SK-N-DZ (cell line): ENCODE results near the gene POLR3K.

ENCODE experiments used
- DNase-seq: peaks from one replicate; pipeline ENCODE4 v3.0.0-alpha.2; 2015; ENCODE audit warnings: low spot score

The POLR3K gene

DNA sequence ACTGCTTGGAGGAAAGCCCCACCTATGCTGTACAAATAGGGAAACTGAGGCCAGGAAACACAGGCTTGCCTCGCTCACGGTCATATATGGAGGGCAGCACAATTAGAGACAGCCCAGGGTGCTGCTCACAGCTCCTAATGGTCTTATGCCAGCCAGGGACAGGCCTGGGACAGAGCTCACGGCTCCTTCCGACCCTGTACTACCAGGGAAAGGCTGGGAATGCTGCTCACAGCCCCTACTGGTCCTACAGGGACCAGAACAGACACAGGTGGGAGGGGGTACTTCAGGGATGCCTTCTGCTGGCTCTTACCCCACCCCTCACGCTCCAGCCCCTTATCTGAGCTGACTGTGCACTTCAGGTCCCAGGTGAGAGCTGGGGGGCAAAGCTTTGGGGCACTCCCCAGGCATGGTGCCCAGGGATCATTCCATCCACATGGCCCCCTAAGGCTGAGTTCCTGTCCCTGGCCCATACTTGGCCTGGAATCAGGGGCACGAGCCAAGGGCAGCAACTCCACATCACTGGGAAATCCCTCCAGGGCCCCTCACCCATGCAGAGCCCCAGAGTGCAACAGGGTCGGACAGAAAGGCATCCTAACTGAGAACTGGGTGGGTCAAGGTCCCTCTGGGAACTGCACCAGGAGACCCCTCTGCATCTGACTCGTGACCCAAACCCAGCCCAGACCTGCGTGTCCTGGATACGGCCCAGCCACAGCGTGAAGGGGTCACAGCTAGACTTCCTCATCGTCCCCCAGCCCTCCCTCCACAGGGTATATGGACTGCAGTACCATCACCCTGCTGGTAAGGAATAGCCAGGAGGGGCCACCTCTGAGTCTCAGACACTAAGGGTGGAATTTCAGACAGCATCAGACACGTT, 13.1 kb upstream of the POLR3K start:
- DNase-seq: no peak

DNA sequence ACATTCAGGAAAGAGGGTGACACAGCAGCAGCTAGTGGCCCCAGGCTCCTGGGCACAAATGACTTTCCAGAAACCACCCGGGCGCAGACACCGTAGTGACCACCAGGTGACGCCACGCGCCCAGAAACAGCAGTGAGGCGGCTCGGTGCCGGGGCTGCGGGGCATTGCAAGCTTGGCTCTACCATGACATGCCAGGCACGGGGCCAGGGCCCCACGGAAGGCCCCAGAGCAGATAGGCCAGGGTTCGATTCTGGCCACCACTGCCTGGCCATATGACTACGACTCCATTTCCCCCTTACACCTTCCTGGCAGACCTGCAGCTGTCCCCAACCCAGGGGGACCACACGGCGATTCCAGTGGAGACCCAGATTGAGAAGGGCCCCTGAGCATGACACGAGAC, 12.3 kb upstream of the POLR3K start:
- DNase-seq: peak; percentile 74

DNA sequence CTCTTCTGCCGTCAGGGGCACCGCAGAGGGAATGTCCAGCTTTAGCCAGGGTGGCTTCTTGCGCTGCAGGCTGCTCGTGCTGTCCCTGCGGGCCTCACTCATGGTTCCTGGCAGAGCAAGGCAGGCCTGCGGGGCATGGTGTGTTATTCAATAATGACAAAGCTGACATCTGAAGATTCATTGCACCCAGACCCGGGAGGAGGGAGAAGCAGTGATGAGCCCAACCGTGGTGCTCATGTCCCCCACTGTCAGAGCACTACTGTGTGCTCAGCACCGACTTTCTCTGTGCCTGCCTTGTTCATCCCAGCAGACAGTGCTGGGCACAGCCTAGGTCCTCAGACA, 11.5 kb upstream of the POLR3K start:
- DNase-seq: no peak

DNA sequence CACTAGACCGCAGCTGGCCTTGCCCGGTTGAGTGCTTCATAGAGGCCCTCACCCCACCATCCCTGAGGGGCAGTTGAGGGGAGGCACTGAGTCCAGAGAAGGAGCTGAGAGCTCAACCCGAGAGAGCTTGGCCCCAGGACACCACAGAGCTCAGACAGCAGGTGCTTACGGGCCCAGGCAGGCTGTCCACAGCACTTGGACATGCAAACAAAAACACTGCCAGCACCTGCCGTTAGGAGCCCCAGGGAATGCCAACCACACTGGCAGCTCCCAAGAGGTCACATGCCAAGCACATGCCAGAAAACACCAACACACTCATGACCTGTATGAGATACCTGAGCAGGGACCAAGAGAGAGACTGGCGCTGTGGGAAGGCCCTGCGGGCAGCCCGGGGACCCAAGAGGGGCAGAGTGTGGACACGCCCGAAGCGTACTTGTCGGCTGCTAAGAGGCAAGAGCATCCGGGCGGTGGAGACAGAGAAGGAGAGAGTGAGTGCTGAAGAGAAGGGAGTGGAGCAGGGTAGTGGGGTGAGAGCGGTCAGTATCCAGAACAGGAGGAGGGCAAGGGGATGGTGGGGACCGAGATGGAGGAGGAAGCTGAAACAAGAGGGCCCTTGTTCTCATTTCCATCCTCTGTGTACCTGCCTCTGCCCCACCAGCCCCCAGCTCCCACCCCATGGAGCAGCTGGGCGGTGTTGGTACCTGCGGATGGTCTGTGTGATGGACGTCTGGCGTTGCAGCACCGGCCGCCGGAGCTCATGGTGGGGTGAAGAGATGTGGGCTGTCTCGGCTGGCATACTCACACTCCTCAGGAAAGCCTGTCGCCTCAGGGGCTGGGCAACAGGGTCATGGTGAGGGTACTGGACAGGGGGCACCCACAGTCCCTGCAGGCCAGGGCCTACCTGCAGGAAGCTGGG, 10.8 kb upstream of the POLR3K start:
- DNase-seq: no peak

DNA sequence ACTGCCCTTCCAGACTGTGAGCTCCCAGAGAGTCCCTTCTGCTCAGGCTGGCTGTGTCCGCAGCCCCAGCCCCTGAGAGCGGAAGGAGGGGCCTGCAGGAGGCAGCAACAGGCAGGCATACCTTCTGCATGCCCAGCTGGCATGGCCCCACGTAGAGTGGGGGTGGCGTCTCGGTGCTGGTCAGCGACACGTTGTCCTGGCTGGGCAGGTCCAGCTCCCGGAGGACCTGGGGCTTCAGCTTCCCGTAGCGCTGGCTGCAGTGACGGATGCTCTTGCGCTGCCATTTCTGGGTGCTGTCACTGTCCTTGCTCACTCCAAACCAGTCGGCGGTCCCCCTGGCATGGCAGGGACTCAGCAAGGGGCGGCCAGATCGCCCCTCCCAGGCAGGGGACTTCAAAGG, 10.1 kb upstream of the POLR3K start:
- DNase-seq: no peak

DNA sequence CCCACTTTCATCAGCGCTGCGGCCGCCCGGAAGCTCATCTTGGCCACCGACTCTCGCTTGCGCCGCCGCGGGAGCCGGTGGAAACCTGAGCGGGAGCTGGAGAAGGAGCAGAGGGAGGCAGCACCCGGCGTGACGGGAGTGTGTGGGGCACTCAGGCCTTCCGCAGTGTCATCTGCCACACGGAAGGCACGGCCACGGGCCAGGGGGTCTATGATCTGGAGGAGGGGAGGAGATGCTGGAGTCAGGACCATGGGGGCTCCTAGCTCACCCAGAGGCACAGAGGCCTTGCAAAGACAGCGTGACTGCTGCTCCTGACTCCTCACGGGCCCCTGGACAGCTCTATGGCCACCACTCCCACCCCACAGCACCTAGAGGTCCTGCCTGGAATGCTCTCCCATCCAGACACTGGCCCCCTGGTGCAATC, 9.6 kb upstream of the POLR3K start:
- DNase-seq: no peak

DNA sequence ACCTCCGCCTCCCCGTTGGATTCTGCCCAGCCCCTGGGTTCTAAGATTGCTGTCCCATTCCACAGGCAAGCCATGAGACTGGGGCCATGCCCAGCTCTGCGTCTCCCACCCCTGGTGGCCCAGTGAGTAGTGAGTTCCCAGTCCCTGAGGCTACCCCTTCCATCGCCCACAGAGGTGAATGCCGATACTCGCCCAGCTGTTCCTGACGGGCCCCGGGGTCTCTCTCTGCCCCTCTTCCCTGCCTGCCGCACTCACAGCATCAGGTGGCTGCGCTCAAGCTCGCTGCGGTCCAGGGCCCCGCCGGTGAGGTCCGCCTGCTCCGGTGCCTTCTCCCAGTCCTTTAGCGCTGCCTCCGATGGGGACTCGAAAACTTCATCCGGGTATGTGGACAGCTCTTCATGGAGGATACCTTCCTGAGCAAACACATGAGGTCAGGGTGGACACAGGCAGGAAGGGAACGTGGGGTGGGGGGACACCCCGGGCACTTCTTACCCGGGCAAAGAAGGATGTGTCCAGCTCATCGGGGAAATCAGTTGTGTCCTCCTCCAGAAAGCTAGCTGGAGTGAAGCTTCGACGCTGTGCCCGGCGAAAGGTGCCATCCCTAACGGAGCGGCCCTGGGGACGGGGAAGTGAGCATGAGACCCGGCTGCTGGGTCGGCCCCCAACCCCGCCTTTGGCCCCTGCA, 9.0 kb upstream of the POLR3K start:
- no peak for DNase-seq

DNA sequence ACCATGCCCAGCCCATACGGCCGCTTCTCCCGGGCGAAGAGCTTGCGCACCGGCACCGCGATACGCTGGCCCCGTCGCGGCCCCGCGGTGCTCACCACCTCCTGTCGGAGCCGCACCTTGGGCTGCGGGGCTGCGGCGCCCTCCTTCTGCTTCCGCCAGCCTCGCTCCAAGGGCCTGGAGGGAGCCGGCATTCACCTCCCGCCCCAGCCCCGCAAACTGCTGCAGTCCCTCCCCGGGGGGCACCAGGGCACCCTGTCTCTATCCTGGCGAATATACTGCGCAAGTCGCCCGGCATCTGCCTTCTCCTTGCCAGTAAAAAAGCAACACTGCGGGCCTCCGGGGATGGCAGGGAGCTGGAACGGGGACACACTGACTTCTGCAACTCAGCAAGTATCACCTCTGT, 8.5 kb upstream of the POLR3K start:
- no peak for DNase-seq

DNA sequence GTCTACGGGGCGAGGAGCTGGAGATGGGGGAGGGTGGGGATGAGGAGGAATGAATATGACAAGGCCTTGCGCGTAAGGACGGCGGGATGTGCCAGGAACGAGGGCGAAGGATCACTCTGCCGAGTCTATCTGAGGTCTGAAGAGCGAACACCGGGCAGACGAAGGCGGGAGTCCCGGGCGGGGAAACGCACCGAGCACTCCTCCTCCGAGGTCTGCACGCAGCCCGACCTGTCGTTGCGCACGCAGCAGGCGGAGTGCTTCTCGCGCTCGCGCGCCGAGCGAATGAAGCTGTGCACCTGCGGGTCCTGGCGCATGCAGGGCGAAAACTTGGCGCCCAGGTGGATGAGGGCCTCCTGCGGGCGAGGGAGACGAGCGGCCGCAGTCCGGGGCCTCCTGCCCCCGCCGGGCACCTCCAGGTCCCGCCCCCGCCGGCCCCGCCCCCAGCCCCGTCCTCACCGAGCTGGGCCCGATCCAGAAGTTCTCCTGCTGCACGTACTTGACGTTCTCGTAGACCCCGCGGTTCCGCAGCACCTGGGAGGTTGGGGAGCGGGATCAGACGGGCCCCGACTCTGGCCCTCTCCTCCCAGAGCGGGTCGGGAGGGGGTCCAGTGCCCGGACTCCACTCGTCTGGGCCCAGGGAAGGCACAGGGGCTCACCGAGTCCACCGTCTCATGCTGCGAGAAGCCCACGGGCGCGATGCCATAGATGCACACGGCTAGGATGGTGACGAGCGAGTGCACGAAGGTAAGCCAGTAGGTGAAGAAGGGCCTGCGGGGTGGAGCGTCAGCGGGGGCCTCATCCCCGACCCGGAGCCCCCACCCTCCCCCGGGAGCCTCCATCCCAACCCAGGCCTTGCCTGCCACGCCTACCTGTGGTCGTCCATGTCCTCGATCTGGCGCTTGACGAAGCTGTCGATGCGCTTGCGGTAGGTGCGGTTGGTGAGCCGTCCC, 7.8 kb upstream of the POLR3K start:
- DNase-seq: no peak

DNA sequence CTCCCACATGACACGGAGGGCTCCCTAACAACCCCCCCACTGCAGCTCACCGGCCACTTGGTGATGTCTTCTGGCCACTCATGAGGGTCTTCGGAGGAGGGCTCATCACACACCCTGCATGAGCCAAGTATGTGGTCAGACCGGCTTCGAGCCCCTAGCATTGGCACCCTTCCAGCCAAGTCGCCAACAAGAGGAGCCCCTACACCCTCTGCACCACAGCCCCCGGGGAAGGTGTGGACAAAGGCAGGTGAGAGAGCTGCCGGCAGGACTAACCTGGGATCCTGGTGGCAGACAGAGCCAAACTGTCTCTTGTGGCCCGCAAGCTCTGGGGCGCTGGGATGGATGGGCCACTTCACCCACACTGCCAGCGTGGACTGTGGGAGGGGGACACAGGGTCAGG, 6.8 kb upstream of the POLR3K start:
- no peak for DNase-seq

DNA sequence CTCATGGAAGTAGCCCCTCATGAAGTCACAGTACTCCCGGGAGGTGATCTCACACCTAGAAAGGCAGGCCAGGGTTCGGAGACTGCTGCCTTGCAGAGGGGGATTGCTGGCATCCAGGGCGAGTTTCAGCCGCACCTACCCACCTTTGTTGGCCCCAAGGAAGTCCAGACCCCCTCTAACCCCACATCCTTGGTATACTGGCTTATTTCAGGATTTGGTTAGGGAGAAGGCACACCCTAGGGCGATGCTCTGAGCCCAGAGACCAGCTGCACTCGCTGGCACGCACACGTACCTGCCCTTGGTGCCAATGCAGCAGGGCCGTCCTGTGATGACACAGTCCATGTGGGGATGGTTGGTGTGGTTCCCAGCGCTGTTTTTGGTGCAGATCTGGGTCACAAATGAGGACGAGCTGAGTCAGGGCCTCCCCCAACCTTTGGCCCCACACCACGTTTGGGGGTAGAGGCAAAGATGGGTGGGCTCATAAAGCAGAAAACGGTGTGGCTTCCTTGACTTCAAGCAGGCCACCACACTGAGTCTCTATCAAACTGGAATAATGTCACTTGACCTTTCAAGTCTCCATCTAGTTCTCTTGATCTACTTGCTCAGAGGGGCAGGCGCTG, 6.1 kb upstream of the POLR3K start:
- DNase-seq: no peak

DNA sequence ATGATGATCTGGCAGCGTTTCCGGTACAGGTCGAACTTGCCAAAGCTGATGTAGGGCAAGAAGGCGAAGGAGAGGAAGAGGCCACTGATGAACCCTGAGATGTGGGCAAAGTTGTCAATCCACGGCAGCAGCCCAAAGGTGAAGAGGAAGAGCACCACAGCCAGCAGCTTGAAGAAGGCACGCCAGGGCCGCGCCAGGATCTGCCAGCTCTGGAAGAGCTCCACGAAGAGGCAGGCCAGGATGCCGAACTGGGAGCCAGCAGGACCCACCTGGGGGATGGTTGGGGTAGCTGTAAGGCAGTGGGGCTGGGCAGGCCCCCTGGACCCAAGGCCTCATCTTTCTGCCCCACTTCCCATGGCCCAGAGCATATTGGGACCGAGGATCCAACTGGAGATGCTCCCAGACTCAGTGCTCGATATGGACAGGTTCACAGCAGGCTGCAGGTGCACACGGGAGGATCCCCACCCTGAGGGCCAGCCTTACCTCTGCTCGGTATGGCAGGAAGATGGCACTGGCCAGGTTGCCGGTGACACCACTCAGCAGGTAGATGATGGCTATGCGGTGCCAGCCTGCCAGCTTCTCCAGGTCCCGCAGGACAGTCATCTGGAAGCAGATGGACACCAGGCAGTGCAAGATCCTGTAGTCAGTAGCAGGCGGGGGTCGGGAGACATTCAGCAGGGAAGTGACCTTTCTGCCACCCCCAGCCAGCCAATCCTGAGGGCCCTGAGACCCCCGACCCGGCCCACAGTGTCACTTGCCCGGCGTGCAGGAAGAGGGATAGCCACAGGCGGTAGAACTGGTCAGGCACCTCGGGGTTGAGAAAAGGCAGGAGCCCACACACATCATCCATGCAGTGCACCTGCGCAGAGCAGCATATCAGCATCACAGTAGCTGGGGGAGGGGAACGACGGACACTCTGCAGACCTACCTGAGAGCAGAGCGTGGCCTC, 5.4 kb upstream of the POLR3K start:
- no peak for DNase-seq

DNA sequence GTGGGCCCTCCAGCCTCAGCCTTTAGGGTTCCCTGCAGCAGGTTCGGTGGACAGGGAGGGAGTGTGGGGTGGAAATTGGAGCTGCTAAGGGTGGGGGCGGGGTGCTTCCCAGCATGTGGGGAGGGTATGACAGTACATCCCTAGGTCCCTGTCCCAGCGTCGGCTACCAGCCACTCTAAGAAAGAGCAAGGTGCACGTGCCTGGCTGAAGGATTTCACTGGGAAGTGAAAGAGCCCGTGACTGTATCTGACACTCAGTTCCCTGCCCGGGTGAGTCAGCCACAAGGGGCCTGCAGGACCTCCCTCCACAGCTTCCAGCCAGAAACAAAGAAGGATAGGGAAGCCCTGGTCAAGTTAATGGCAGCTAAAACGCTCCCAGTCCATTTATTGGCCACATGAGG, 4.3 kb upstream of the POLR3K start:
- DNase-seq: no peak

DNA sequence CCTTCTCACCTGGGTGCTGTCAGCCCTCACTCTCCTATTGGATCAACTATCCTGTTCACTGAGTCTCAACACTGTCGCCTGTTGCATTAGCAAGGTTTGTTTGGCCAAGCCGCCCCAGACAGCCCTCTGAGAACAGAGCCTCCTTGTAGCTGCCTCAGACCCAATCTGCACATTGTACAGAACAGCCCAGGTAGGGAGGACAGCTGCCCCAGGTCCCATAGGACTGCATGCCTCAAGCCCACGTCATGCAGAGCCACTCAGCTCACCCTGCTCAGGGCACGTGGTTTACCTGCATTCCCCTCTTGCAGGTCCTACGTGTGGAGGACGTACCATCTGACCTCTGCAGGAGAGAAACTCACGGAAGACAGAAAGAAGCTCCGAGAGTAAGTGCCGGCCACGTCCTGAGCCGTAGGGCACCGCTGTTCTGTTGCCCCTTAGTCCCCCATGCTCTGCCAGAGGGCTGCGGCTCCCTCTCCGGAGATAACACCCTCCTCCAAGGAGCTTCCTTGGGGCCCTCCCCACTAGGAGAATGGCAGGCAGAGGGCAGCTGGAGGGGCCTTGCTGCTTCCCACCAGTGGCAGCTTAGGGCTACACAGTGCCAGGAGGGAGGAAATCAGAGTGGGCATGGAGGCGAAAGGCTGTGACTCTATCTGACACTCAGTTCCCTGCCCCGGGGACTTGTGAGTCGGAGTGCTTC, 3.0 kb upstream of the POLR3K start:
- DNase-seq: no peak

DNA sequence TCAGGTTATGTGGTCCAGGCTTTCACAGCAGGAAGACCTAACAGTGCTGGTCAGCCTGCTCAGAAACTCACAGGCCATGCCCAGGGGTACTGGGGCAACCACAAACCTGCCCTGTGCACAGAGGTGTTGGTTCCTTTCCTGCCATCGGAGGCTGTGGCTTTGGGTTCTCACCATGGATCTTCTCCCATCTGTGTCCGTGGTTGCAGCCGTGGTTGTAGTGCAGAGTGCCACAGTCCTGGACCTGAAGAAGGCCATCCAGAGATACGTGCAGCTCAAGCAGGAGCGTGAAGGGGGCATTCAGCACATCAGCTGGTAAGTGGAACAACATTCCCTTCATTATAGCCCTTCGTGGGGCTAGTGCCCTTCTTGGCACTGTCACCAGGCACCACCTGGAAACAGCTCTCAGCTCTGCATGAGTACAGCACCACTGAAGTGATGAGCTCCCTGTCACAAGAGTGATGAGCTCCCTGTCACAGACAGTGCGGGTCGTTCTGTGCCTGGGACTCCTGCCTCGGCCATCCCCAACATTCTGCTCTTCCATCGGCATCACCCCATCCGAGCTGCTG, 2.2 kb upstream of the POLR3K start:
- no peak for DNase-seq

DNA sequence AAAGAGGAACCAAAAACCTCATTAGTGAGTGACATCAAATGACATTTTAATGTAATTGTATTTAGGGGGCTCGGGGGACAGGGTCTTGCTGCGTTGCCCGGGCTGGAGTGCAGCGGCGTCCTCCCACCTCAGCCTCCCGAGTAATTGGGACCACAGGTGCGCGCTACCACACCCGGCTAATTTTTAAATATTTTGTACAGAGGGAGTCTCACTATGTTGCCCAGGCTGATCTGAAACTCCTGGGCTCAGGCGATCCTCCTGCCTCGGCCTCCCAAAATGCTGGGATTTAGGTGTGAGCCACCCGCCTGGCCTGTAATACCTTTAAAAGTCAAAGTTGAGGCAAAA, 801 bp upstream of the POLR3K start:
- no peak for DNase-seq

DNA sequence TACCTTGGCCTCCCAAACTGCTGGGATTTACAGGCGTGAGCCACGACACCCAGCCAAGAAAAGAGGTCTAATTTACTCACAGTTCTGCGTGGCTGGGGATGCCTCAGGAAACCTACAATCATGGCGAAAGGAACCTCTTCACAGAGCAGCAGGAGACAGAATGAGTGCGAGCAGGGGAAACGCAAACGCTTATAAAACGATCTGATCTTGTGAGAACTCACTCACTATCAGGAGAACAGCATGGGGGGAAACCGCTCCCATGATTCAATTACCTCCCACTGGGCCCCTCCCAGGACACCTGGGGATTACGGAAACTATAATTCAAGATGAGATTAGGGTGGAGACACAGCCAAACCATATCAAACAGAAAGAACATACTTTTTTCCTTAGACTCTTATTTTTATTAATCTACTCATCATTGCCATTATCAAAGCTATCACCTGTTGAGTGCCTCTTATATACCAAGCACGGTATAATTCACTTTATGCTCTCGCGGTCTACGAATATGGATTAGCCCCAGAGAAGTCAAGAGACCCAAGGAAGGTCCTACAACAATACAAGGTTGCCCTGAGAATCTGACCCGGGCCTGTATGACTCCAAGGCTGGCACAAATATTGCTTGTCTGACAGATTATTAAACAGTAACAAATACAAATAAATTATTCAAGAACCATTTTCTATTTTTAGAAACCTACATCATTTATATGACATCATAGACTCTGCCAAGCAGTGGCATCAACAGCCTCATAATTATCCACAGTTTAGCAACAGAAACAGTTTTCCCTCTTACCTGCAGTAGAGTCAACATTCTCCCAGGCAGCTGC, 2.4 kb downstream of the POLR3K start:
- no peak for DNase-seq

DNA sequence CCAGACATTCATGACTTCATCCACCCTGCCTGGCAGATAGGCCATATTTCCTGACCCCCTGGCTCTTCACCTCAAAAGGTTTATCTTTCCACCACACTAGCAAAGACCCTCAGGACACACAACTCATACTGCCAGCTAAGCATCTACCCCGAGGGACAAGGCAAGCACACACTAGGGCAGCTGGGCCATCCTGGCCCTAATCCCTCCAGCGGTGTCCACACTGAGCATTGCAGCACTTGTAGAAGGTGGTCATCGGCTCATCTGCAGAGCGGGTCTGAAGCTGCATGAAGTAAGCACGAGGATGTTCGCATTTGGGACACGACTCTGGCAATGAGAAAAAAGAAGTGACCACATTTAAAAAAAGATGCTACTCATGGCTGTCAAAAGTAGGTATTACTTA, 6.2 kb downstream of the POLR3K start:
- DNase-seq: no peak
